Tongue (tissue), 2 donors: Measurements from ENCODE around the gene MFAP5. TPM values are rescaled to one million over a fixed set of nuclear protein-coding genes. Genes with fewer than 3 reads are reported as not detected.

Experiments used
- DNase-seq: peaks from one replicate; pipeline ENCODE4 v3.0.0-alpha.2; 2015
- total RNA-seq: library from RNA; depleted of rRNA; stranded (reverse); fragments of >200 nt; gene quantifications from one replicate; pipeline ENCODE4 v1.2.3, GENCODE V29; 2014

MFAP5 gene
- total RNA-seq: 100 TPM

DNA sequence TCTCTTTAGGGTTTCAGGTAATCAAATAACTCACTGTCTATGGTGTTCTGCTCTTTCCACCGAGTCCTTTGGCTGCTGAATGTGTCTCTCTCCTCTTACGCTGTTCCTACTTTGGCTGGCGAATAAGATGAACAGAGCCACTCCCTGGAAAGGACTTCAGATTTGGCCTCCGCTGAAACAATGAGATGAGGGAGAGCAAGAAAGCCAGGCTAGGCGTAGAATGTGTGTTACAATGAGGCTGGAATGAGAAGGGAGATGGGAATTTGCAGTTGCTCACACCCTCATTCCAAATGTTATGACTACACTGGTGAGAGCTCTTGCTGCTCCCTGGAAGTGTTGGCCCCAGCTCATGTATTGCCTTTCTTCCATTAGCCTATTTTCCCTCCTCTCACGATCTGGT is at the start of gene MFAP5:
Gene MFAP5 (minus strand): TSS at position 234 of the 400 bp plus-strand sequence. CDS start 722 bp downstream, outside the sequence.
- peak; percentile 12 for DNase-seq

GRCh38 chr12:8709124-8709830 is 46.7 kb upstream of the MFAP5 start:
- DNase-seq: no peak

- no peak for DNase-seq
Observed at GRCh38 chr12:8702159-8702558, 39.5 kb upstream of the MFAP5 start.

GRCh38 chr12:8701046-8701660 is 38.5 kb upstream of the MFAP5 start:
- DNase-seq: no peak

- no peak for DNase-seq
Observed at GRCh38 chr12:8699714-8700113, 37.1 kb upstream of the MFAP5 start.

DNA sequence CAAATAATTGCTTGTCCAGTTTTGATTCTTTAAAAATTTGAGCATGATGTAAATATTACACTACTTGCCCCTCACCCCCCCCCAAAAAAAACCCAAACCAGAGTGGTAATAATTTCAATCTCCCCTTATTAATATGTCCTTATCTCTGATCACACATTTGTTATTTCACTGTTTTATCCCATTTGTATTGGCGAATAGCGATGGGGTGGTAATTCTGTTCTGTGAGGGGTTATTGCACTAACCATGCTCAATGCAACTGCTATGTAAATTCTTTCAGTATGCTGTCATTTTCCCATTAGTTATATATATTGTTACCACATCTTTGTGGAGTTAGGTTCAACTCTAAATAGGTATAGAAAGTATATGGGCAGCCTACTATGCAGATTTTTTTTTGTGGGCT is 36.3 kb upstream of the MFAP5 start:
- DNase-seq: no peak

- peak; percentile 70 for DNase-seq
Observed at GRCh38 chr12:8698132-8698851, 35.7 kb upstream of the MFAP5 start.

DNA sequence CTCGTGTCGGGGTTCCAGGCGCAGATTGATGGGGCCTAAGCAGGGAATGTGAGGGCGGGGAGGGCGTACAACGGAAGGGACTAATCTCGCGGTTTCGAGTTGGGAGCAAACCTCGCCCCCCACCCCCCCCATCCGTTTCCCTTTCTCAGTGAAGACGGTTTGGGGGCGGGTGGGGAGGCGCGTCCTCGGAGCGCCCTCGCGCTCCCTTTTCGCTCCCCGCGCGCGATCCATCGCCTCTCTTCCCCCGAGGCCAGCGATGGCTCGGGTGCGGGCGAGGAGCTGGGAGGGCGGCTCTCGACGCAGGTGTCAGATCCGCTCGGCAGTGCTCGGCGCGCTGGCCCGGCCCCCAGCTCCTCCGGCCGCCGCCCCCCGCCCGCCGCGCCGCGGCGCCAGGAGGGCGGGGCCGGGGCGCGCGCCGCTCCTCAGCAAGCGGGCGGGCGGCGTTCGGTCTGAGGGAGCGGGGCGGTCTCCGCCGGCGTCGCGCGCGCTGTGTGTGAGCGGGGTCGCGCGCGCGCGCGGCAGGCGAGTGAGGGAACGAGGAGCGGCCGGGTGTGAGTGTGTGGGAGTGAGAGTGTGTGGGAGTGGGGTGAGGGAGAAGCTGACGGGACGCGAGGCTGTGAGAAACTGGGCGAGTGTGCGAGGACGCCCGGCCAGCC is 35.0 kb upstream of the MFAP5 start, which contains the start of gene RIMKLB:
Gene RIMKLB (plus strand): TSS at position 516 of the 656 bp plus-strand sequence. CDS start 15,876 bp downstream, outside the sequence.
- DNase-seq: peak; percentile 93

GRCh38 chr12:8697120-8697475 is 34.5 kb upstream of the MFAP5 start:
- peak; percentile 75 for DNase-seq

- peak; percentile 41 for DNase-seq
Observed at GRCh38 chr12:8696442-8697090, 33.9 kb upstream of the MFAP5 start.

- DNase-seq: no peak
Observed at GRCh38 chr12:8695116-8695515, 32.5 kb upstream of the MFAP5 start.

GRCh38 chr12:8692573-8692972 is 29.9 kb upstream of the MFAP5 start:
- peak; percentile 93 for DNase-seq

DNA sequence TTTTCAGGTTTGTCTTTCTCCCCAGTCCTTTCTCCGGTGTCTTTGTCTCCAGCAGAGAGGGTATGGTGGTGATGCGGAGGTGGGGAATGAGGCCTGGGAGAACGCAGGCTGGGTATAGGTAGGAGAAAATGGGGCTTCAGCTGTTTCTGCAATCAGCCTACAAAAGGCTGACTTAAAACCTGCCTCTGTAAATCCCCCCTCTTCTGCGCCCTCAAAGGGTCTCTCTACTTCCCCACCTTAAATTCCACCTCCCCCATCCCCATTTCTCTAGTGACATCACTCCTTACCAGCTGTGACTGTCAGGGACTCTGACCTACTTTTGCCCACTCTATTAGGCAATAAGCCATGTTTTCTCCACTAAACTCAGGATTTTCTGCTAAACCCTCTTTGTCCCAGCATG is 27.1 kb upstream of the MFAP5 start:
- no peak for DNase-seq

GRCh38 chr12:8687846-8688601 is 25.4 kb upstream of the MFAP5 start:
- peak; percentile 88 for DNase-seq

DNA sequence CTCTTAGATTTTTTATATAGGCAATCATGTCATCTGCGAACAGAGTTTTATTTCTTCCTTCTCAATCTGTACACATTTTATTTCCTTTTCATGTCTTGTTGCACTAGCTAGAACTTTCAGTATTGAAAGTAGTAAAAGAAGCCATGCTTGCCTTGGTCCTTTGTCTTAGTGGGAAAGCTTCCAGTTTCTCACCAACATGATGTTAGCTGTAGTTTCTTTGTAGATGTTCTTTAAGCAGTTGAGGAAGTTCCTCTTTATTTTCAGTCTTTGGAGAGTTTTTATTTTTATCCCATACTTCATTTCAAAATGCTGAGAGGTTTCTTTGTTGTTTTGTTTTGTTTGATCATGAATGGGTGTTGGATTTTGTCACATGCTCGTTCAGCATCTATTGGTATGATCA is 22.4 kb upstream of the MFAP5 start:
- DNase-seq: no peak

DNA sequence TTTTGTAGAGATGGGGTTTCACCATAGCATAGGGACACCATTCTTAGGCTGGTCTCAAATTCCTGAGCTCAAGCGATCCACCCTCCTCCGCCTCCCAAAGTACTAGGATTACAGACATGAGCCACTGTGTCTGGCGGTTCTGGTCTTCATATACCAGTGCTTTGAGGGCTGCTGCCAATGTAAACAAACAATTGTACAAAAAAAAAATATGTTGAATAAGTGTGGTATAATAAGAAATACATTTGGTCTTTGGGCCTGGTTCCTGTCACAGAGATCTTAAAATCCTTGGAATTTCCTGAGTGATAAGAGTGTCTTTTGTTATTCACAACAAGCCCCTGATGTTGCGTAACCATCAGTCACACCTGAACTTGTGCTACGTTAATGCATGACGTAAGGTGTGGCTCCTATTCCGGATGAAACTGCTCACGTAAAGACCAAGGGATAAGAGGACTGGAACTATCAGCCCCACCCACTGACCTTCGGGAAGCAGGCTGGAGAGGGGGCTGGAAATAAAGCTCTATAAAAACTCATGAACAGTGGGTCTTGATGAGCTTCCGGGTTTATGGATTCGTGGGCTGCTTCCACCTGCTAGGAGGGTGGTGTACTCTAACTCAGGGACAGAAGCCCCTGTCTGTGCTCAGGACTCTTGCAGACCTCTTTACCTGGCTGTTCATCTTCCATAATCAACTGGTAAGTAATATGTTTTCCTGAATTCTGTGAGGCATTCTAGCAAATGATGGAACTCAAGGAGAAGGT is 18.7 kb upstream of the MFAP5 start:
- DNase-seq: no peak

DNA sequence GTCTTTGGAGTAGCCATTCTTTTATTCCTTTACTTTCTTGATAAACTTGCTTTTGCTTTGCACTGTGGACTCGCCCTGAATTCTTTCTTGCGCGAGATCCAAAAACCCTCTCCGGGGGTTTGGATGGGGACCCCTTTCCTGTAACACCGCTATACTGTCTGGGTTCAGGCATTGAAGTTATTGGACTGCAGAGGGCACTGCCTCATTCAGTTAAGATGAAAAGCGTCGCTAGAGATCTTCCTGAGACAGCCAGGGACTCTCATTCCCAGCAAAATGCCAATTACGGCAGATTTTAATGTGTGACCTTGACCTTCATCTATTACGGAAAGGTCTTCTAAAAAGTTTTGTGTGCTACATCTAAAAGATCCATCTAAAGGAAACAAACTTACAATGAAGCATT is 17.9 kb upstream of the MFAP5 start:
- DNase-seq: no peak

- DNase-seq: no peak
Observed at GRCh38 chr12:8678661-8679111, 16.1 kb upstream of the MFAP5 start.

DNA sequence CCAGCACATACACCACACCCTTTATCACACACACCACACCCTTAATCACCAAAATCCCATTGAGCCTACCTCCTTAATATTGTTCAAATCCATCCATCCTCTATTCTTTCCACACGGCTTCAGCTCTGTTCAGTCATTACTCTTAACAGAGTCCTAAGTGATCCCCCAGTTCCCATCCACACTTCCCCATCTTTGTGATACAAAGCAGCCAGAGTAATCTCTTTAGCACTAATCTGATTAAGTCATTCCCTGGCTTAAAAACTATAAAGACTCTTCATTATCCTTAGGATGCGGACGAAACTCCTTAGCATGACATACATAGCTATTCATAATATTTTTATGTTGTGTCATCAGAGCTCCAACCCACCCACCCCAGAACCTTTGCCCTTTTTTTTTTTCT is 14.7 kb upstream of the MFAP5 start:
- no peak for DNase-seq

- DNase-seq: no peak
Observed at GRCh38 chr12:8676651-8677050, 14.0 kb upstream of the MFAP5 start.

DNA sequence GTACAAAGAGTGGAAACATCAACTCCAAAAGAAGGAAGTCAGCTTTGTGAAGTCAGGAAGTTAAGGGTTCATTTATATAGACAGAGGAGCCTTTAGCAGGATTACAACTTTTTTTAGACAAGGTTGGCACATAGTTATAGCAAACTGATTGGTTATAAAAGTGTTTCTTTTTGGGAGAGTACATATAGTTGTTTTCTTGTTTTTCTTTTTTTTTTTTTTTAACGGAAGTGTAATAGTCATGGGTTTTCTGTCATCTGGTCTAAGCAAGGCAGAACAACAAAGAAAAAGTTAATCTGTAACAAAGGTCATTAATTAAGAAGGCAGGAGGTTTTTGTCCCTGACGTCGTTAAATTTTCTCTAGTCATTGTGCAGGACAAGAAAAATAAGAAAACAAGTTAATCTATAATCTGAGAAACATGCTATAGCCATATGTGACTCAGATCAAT is 13.0 kb upstream of the MFAP5 start:
- DNase-seq: no peak
